Panc1 (cell line): Measurements from ENCODE around the gene FGGY. TPM values are rescaled to one million over a fixed set of nuclear protein-coding genes. Genes with fewer than 3 reads are reported as not detected.

Experiments used
- ATAC-seq: fragments of 200-7000 bp; cut with Tn5 transposase; 2 replicates; pipeline ENCODE4 v1.9.1; 2020; ENCODE audit warnings: mild to moderate bottlenecking, moderate library complexity
- BruUV-seq: library from RNA; stranded (reverse); fragments of 400-500 nt; replicated peaks from 2 replicates; lab custom pipeline; 2021; lab: Mats Ljungman, UMichigan
- CTCF ChIA-PET: fragments of 300-600 bp; sonication (Branson Sonifier 250); formaldehyde crosslinking; loops from one replicate; lab custom pipeline; 2022; ENCODE audit warnings: antibody characterized with exemption; lab: Charles Lee
- POLR2A ChIA-PET: fragments of 300-600 bp; sonication (Branson Sonifier 250); formaldehyde crosslinking; loops from one replicate; lab custom pipeline; 2022; ENCODE audit warnings: antibody characterized with exemption; lab: Charles Lee
- DNase-seq: peaks from one replicate; pipeline ENCODE4 v3.0.0-alpha.2; 2010; ENCODE audit warnings: low read depth, low spot score
- H3K27ac ChIP-seq: 2 replicates; pipeline ENCODE4 v1.5.1; 2011; ENCODE audit warnings: mild to moderate bottlenecking, low read length, inconsistent platforms
- H3K27me3 ChIP-seq: fragments of 200-500 bp; sonication (Bioruptor generic); 2 replicates; pipeline ENCODE4 v1.6.0; 2014; ENCODE audit warnings: low read length, inconsistent platforms; ENCODE audit not compliant: control insufficient read depth, insufficient read depth
- H3K36me3 ChIP-seq: fragments of 200-500 bp; sonication (Bioruptor generic); 2 replicates; pipeline ENCODE4 v1.5.1; 2014; ENCODE audit warnings: inconsistent platforms, mild to moderate bottlenecking, low read length, moderate library complexity; ENCODE audit not compliant: control insufficient read depth, insufficient read depth
- H3K4me1 ChIP-seq: 2 replicates; pipeline ENCODE4 v1.5.1; 2011; ENCODE audit warnings: inconsistent platforms, mild to moderate bottlenecking, low read length, moderate library complexity; ENCODE audit not compliant: control insufficient read depth, insufficient read depth
- H3K4me3 ChIP-seq, 2 experiments: 2 replicates each; pipeline ENCODE4 v1.5.1; 2011 to 2012; ENCODE audit warnings: low read depth in 2 of 2, low read length in 2 of 2, mild to moderate bottlenecking in 2 of 2, inconsistent platforms in 1 of 2, moderate library complexity in 1 of 2
- H3K9me3 ChIP-seq: fragments of 200-500 bp; sonication (Bioruptor generic); 2 replicates; pipeline ENCODE4 v1.5.1; 2014; ENCODE audit warnings: low read depth, mild to moderate bottlenecking, inconsistent platforms, low read length, moderate library complexity; ENCODE audit not compliant: control insufficient read depth, insufficient read depth
- CTCF ChIP-seq: fragments of 450-650 bp; IDR thresholded peaks from 2 replicates; pipeline ENCODE4 v1.5.1; 2017; ENCODE audit warnings: mild to moderate bottlenecking
- POLR2AphosphoS5 ChIP-seq: IDR thresholded peaks from 2 replicates; pipeline ENCODE4 v1.6.1; 2012; ENCODE audit warnings: mild to moderate bottlenecking, low read depth, low read length, moderate library complexity
- REST ChIP-seq, 2 experiments: IDR thresholded peaks; 2 replicates each; pipeline ENCODE4 v1.6.1; 2011 to 2012; ENCODE audit warnings: low read depth in 2 of 2, control low read depth in 1 of 2, low read length in 1 of 2, mild to moderate bottlenecking in 1 of 2, moderate library complexity in 1 of 2; ENCODE audit not compliant: insufficient read depth in 1 of 2
- SIN3A ChIP-seq: IDR thresholded peaks from 2 replicates; pipeline ENCODE4 v1.6.1; 2012; ENCODE audit warnings: low read depth, mild to moderate bottlenecking, low read length, moderate library complexity, borderline replicate concordance; ENCODE audit not compliant: insufficient read depth
- in situ Hi-C: cut with HindIII; loops from 2 replicates; pipeline ENCODE4 v1.10.0; 2016; ENCODE audit warnings: low sequenced_read_pairs, low pct_unique_long_range_greater_than_20kb
- intact Hi-C: fragments of 100-400 bp; cut with micrococcal nuclease; formaldehyde crosslinking; loops from one replicate; pipeline ENCODE4 v1.10.0; 2022; ENCODE audit not compliant: unreplicated experiment
- total RNA-seq: library from RNA; stranded (reverse); gene quantifications from one replicate; pipeline ENCODE4 v1.2.1, GENCODE V29; 2021; ENCODE audit not compliant: unreplicated experiment

The FGGY gene
- total RNA-seq, 1 experiment from 2014 or later: 15.5 TPM

- BruUV-seq: no TSS peak
- ATAC-seq (no peak), DNase-seq (no peak)
- POLR2A ChIA-PET: no interaction called here
- no peaks in the 10 kb centered on the region for H3K9me3 ChIP-seq
- intact Hi-C loops (no loop called here), in situ Hi-C loops (no loop called here)
- CTCF ChIA-PET: no interaction called here
- TF ChIP-seq SIN3A (no peak), POLR2AphosphoS5 (no peak), CTCF (no peak), REST (IDR thresholded peaks at IDR 0.05; ENCODE audit: insufficient read depth in 1 of 2, low read depth in 2 of 2, low read length in 1 of 2) (no peak)
- no peaks in the 10 kb centered on the region for H3K27me3 ChIP-seq
- no peaks in the 10 kb centered on the region for H3K36me3 ChIP-seq
- no peak overlapping the region for H3K4me3 ChIP-seq
- no peaks in the 10 kb centered on the region for H3K4me1 ChIP-seq
- no peak overlapping the region for H3K27ac ChIP-seq
Observed at GRCh38 chr1:59683197-59683596, 386.3 kb downstream of the FGGY start.

- no peak for DNase-seq
- BruUV-seq: no TSS peak
- H3K27me3 ChIP-seq: no peaks in the 10 kb centered on the region
- H3K9me3 ChIP-seq: no peaks in the 10 kb centered on the region
- intact Hi-C loops (no loop called here), in situ Hi-C loops (no loop called here)
- no peak overlapping the region for H3K27ac ChIP-seq
- TF ChIP-seq REST (IDR thresholded peaks at IDR 0.05; ENCODE audit: insufficient read depth in 1 of 2, low read depth in 2 of 2, low read length in 1 of 2): no peak
- ChIA-PET CTCF (no interaction called here), POLR2A (no interaction called here)
- no peaks in the 10 kb centered on the region for H3K4me1 ChIP-seq
- no peak overlapping the region for H3K4me3 ChIP-seq
- no peaks in the 10 kb centered on the region for H3K36me3 ChIP-seq
- ATAC-seq: no peak
Observed at GRCh38 chr1:59684698-59685097, 387.8 kb downstream of the FGGY start.
